VCaP (cell line): ENCODE results near the gene KCNG1.

Source experiments
- H3K27ac ChIP-seq: fragments of 450-650 bp; 2 replicates; pipeline ENCODE4 v1.5.1; 2017
- CTCF ChIP-seq: fragments of 450-650 bp; conservative IDR thresholded peaks from 2 replicates; pipeline ENCODE4 v1.5.1; 2017; ENCODE audit warnings: mild to moderate bottlenecking, moderate library complexity

Gene KCNG1

GRCh38 chr20:50967586-50967985, 55.3 kb downstream of the KCNG1 start:
- no peak overlapping the region for H3K27ac ChIP-seq
- no peak for TF ChIP-seq CTCF

- TF ChIP-seq CTCF = no peak
- peak overlapping the region; percentile 95 for H3K27ac ChIP-seq
Observed at GRCh38 chr20:50959543-50960126, 63.3 kb downstream of the KCNG1 start.

- no peak for TF ChIP-seq CTCF
- H3K27ac ChIP-seq = peak within 1 kb of the TSS; percentile 95
Observed at GRCh38 chr20:50958615-50959542, 64.0 kb downstream of the KCNG1 start, which contains the start of gene MOCS3. Gene MOCS3, plus strand, starts transcription at chr20:50958818. Its CDS starts 25 bp downstream, at chr20:50958843.

- H3K27ac ChIP-seq = peak within 1 kb of the TSS; percentile 95
- TF ChIP-seq CTCF = no peak
Observed at GRCh38 chr20:50957798-50958614, 64.9 kb downstream of the KCNG1 start, which contains the start of gene DPM1. Gene DPM1, minus strand, starts transcription at chr20:50958532. Its CDS starts 9 bp downstream, at chr20:50958523.

GRCh38 chr20:50957276-50957675, 65.6 kb downstream of the KCNG1 start:
- peak overlapping the region; percentile 95 for H3K27ac ChIP-seq
- TF ChIP-seq CTCF = no peak

GRCh38 chr20:50953821-50954220, 69.1 kb downstream of the KCNG1 start:
- no peak for TF ChIP-seq CTCF

More at GRCh38 chr20:50953821-50954220, 69.1 kb downstream of the KCNG1 start:
- no peak overlapping the region for H3K27ac ChIP-seq
